DMS 273 (cell line): Measurements from ENCODE around the gene ADA.
"Not testable (repeated sequence)": the region's sequence is repeated elsewhere in the genome, so short reads cannot be mapped to it uniquely, and the experiment has no call there.

Source experiments
- DNase-seq: peaks from one replicate; lab custom pipeline; 2025; ENCODE audit not compliant: unreplicated experiment; lab: John Stamatoyannopoulos, UW

ADA gene

DNA sequence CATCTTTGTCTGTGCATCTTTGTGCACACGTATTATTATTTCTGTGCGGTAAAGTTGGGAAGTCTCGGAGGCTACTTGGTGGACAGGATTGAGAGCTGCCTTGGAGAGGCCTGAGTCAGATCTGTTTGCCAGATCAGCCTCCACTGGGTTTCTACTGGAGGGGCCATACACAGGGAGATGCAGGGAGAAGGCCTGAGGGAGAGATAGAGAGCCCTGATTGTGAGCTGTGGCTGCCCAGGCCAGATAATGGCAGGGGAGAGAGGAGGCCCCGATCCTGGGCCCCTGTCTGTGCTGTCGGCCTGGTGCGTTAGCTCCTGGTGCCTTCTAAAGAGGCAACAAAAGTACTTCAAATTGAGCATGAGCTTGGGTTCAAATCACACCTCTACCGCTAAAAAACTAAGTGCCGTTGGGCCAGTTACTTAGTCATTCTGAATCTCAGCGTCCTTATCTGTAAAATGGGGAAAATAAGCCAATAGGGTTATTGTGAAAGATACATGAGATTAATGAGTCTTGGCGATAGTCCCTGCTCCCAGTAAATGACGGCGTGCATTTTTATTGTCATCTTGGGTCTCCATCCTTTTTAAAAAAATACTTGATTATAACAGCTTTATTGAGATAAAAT lies 27.6 kb upstream of the ADA start:
- no peak for DNase-seq

DNA sequence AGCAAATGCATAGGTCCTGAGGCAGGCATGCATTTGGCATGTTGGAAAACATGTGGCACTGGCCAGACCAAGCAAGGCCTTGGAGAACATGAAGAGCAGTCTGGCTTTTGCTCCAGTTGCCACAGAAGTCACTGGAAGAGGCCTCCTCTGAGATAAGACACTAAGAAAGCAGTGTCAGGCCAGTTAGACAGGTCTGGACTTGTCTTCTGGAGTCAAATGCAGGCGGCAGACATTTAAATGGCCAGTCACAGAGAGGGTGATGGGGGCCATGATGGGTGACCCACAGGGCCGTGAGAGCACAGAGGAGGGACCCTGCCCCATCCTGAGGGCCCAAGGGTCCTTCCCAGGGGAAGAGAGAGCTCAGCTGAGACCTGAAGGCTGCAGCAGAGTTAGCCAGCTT lies 26.7 kb upstream of the ADA start:
- peak; percentile 16 for DNase-seq

DNA sequence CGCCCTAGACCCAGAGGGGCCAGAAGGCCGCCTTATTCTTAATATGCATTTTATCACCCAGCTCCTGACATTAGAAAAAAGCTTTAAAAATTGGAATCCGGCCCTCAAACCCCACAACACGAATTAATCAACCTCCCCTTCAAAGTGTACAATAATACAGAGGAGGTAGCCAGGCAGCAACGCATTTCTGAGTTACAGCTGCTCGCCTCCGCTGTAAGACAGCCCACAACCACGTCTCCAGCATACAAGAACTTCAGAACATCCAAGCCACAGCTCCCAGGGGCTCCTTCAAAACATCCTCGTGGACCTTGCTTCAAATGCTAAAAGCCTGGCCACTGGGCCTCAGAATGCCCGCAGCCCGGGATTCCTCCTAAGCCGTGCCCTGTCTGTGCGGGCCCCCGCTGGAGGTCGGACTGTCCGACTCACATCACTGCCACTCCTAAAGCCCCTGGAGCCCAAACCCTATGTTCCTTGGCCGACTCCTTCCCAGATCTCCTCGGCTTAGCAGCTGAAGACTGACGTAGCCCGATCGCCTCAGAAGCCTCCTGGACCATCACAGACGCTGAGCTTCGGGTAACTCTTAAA lies 20.9 kb upstream of the ADA start:
- DNase-seq, result not testable (repeated sequence)

DNA sequence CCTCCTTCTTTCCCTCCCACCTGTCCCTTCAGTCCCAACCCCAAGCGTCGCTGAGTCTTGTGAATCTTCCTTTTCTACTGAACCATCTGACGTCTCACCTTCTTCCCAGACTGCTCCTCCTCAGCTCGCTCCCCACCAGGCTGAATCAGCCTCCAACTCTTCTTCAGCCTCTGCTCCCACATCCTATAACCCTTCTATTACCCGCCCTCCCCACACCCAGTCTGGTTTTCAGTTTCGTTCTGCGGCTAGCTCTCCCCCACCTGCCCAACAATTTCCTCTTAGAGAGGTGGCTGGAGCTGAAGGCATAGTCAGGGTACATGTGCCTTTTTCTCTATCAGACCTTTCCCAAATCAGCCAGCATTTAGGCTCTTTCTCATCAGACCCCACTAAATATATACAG lies 20.0 kb upstream of the ADA start:
- not testable (repeated sequence) for DNase-seq

DNA sequence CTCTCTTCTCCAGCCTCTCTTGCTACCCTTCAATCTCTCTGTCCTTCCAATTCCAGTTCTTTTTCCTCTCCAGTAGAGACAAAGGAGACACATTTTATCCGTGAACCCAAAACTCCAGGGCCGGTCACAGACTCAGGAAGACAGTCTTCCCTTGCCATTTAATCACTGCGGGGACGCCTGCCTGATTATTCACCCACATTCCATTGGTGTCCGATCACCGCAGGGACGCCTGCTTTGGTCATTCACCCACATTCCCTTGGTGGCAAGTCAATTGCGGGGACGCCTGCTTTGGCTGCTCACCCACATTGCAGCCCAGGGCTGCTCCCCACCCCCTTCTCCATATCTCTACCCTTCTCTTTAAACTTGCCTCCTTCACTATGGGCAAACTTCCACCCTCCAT lies 19.4 kb upstream of the ADA start:
- not testable (repeated sequence) for DNase-seq

DNA sequence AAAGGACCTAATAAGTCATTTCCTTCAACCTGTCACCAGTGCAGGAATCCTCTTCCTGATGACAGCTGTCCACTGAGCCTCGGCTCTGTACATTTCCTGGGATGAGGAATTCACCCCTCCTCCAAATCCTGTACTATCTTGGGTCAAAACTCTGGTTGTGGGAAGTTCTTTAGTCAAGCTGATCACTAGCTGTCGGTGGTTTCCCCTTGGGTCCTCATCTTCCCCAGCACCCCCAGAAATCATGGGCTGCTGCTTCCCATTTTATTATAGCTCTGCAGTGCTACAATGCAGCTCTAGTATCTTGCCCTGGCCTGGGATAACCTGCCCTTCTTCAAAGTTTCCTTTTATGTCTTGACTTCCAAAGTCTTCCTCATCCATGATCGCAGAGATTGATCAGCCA lies 14.6 kb upstream of the ADA start:
- no peak for DNase-seq

DNA sequence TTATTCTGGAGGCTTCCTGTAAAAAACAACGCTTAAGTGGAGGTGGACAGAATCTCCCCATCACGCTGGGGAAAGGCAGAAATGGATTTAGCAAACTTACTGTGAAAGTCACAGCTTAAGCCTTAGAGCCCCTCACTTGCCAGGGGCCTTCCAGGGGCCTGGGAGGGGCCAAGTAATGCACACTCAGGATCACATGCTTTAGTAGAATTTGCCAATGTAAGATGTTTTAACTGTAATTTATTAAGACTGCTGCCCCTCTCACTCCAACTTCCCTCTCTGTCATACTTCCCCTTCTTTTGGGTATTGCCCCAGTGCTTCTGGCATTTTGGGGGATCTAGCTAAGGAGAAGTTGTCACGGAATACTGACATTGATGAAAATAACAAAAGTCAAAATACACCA lies 12.6 kb upstream of the ADA start:
- no peak for DNase-seq

DNA sequence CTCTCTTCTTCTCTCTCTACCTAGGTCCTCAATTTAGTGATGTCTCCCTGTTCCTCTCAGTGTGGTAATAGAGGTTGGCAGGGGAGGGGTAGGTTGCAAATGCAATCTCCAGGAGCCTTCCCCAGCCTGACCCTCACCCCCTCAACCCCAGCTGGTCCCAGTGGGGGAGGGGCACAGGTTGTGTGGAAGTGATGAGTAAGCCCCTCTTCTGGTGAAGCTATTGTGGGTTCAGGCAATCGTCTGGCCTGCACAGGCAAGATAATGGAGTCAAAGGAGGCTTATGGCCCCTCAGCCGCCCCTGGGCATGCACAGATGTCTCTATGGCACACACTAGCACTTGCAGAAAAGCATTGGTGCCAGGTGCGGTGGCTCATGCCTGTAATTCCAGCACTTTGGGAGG lies 10.8 kb upstream of the ADA start:
- DNase-seq, result no peak

DNA sequence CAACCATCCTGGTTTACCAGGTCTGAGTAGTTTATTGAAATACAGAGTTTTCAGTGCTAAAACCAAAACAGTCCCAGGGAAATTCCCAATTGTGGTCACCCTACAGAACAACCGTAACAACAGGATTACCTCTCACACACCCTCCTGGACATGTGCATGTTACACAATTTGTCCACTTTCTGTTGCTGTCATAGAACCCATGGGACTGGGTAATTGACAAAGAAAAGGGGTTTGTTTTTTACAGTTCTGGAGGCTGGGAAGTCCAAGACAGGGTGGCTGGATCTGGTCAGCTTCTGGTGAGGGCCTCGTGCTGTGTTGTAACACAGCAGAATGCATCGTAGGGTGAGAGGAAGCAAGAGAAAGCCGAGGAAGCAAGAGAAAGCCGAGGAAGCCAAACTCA lies 9.1 kb upstream of the ADA start:
- no peak for DNase-seq

DNA sequence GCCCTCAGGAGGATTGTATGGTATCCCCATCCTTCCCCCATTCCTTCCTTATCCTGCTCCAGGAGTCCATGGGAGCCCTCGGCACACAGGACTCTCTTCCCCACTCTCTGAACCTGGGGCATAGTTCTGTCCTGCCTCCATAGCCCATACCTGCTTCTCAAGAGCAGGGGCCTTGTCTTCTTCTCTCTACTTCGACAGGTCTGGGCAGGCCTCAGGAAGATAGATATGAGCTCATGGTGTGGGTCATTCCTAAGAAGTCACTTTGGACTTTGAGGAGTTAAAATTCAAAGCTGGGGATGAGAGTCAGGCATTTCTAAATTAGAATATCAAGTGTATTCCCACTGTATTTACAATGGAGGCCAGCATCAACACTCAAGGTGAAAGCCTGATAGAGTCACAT lies 8.4 kb upstream of the ADA start:
- no peak for DNase-seq

DNA sequence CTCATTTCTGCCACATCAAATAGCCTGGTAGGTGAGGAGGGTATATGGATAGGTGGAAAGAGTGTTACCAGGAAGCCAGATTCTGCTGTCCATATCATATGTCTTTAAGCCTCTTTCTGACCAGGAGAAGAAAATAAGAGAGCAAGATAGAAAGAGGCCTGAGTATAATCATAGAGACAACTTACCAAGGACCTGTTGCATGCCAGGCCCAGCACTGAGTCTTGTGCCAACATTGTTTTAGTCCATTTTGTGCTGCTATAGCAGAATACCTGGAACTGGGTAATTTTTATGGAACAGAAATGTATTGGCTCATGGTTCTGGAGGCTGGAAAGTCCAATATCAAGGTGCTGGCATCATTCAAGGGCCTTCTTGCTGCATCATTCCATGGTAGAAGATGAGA lies 7.3 kb upstream of the ADA start:
- no peak for DNase-seq

DNA sequence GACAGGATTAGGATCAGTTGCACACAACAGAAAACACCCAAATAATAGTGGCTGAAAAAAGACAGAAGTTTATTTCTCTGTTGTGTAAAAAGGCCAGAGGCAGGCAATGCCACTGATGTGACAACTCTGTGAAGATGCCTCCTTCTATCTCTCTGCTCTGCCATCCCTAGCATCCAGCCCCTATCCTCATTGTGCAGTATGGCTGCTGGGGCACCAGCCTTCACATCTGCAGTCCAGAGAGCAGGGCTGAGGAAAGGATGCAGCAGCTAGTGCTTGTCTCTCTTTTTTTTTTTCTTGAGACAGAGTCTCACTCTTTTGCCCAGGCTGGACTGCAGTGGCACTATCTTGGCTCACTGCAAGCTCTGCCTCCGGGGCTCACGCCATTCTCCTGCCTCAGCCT lies 6.4 kb upstream of the ADA start:
- no peak for DNase-seq

DNA sequence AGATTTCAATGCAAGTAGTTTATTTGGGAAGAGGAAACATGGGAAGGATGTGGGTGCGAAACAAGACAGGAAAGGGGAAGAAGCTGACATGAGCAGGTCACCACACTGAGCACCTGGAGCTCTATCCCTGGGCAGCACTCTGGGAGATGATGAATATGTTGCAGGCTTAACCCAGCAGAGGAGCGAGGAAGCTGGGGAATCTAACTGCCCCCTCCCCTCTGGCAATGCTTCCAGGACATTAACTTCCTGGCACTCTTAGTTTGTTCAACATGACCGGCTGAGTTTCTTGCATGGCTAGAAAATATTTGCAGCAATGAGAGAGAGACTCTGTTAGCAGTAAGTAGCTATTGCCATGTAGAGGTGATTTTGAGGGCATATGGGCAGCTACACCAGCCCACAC lies 4.9 kb upstream of the ADA start:
- DNase-seq, result no peak

DNA sequence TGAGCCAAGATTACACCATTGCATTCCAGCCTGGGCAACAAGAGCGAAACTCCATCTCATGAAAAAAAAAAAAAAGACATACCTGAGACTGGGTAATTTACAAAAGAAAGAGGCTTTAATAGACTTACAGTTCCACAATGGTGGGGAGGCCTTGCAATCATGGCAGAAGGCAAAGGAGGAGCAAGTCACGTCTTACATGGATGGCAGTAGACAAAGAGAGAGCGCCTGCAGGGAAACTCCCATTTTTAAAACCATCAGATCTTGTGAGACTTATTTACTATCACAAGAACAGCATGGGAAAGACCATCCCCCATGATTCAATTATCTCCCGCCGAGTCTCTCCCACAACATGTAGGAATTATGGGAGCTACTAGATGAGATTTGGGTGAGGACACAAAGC lies 2.7 kb upstream of the ADA start:
- not testable (repeated sequence) for DNase-seq

DNA sequence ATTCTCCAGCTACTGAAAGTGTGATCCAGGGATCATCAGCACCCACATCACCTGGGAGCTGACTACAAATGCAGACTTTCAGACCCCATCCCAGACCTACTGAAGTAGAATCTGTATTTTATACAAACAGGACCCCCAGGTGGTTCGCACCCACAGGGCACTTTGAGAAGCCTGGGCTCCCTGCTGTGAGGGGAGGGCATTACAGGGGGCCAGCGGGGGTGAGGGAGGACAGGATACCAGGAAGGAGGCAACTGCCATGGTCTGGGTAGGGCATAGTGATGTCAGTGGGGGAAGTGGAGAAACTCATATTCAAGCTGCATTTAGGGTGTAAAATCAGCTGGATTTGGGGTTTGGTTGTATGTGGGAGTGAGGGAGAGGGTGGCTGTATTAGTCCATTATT lies 2.0 kb upstream of the ADA start:
- DNase-seq, result no peak

DNA sequence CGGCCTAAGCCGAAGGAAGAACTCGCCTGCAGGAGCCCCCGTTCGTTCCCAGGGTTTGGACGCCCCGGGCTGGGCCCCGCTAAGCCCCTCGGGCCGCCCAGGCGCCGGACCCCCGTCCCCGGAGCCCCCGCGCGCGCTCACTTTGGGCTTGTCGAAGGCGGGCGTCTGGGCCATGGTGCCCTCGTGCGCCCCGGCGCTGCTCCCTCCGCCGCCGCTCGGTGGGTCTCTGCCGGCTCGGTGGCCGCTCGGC lies 140 bp downstream of the ADA start:
- DNase-seq, result no peak

DNA sequence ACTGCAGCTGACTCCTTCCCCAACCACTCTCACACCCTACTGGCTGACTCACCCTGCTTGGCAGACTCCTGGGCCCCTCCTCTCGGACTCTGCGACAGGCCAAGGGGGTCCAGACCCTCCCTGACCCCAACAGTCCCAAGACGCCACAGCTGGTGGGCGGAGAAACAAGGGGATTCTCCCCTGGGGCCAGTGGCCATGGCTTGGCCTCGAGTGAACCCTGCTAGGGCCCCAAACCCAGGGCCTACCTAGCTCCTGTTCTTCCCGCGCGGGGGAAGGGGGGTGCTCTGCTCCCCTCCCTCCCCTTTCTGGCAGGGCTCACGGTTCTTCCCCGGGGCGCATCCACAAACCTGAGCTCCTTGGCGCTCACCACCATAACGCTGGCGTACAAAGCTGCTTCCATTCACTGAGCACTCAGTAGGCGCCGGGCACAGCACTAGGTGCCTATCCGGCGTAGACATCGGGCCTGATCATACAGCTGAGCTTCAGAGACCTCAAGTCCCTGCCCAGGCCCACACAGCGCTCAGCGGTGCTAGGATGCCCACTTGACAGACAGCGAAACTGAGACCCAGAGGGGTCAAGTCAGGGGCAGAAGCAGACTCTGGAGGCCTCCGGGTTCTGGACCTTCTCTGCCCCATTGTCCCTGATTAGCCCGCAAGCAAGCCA lies 597 bp downstream of the ADA start:
- no peak for DNase-seq

DNA sequence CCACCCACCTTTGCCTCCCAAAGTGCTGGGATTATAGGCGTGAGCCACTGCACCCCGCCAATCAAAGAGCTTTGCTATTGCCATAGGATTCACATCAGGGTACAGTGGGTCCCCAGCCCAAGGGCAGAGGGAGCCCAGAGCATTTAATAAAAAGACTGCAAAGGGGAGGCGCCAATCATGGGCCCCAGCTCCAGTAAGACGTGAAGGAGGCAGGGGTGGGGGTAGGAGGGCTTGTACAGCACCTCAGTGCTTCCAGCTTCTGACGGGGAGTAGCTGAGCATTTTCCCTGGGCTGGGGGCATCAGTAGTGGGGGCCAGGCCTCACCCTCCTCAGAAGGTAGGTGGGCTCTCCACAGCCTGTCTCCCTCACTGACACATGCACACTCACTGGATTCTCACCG lies 1.5 kb downstream of the ADA start:
- no peak for DNase-seq

DNA sequence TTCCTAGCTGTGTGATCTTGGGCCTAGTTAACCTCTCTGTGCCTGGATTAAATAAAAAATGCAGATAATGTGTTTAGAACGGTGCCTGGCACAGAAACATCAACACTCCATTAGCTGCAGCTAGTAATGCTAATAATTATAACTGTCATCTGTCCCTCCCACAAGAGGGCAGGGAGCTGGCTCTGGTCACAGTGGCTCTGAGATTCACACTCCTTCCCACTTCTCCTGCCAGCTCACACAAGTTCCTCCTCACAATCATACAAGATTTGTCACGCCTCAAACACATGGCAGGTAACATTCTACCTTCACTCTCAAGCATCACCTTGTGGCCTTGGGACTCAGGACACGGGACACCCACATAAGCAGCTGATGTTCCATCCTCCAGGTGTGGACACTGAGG lies 2.4 kb downstream of the ADA start:
- DNase-seq, result no peak

DNA sequence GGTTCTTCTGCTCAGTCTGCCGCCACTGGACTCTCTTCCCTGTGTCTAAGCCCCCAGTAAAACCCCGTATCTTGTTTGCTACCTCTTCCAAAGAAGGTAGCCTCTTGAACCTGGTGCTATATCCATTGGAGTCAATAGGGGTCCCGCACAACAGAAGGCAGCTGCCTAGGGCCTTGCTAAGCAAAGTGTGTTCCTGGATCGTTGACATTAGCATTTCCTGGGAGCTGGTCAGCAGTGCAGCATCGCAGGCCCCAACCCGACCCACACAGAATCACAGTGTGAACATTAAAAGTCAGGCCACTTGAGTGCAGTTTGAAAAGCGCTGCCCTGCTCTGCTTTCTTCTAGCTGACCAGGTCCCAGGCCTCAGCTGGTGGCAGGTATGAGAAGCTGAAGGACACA lies 2.9 kb downstream of the ADA start:
- peak; percentile 30 for DNase-seq

DNA sequence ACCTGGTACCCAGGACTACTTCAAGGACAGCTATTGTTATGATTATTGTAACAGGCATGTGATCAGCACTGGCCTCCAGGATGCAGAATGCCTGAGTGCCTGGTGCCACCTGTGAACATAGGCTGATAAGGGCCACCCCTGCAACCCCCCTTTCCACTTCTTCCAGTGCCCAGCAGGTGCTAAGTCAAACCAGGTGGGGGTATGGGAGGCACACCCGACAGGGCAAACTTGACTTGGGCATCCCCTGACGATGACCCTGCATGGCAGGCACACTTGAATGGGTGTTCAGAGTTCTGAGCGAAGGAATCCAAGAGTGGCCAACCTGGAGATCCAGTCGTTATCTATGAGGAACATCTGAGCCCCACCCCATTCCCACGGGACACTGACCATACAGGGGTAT lies 3.4 kb downstream of the ADA start:
- no peak for DNase-seq

DNA sequence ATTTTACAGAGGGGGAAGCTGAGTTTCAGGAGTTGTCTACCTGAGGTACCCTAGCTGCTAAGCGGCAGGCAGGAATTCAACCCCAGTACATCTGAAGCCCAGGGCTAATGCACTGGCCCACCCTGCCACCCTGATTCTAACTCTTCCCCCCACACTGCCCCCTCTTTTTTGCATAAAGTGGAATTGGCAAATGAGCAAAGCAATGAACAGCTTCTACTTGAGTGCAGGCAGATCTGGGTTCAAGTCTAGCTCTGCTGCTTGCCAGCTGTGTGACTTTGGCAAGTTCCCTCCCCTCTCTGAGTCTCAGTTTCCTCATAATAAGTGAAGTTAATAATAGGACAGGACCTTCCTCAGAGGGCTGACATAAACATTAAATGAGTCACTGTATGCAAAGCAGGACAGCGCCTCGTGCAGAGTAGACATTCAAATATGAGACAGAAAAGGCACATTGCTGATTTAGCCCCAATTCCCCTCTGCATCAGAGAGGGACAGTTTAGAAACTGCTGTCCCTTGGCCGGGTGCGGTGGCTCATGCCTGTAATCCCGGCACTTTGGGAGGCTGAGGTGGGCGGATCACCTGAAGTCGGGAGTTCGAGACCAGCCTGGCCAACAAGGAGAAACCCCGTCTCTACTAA lies 4.7 kb downstream of the ADA start:
- no peak for DNase-seq
